ENCODE data around the gene CFAP57. TPM values are rescaled to one million over a fixed set of nuclear protein-coding genes. Genes with fewer than 3 reads are reported as not detected.
"Not testable (repeated sequence)": the region's sequence is repeated elsewhere in the genome, so short reads cannot be mapped to it uniquely, and the experiment has no call there.

The CFAP57 gene
- total and polyA plus RNA-seq, 2 donors (not counting 1 experiment from before 2014, with no cell fraction given), result 0.07 to 0.44 TPM

- H3K27ac ChIP-seq (ENCODE audit: low read length in 2 of 2); H3K4me1 Mint-ChIP-seq; CTCF ChIA-PET; H3K9me3 Mint-ChIP-seq (ENCODE audit: insufficient read depth); H3K79me2 ChIP-seq (ENCODE audit: control insufficient read depth, insufficient read depth, low read length); POLR2A ChIA-PET; DNase-seq; H3K27ac Mint-ChIP-seq; H3K4me2 ChIP-seq (replicated peaks; ENCODE audit: low read depth, low read length, poor library complexity, severe bottlenecking); H3K9me3 ChIP-seq (ENCODE audit: control extremely low read depth in 1 of 3, control insufficient read depth in 2 of 3, insufficient read depth in 1 of 3, low read length in 2 of 3); H3K4me3 Mint-ChIP-seq; ATAC-seq (ENCODE audit: low read depth); H3K4me3 ChIP-seq (ENCODE audit: control extremely low read depth in 1 of 5, extremely low read depth in 1 of 5, insufficient read depth in 1 of 5, low read depth in 2 of 5, low read length in 4 of 5); H3K9ac ChIP-seq (ENCODE audit: low read length); H4K20me1 ChIP-seq (ENCODE audit: control insufficient read depth, insufficient read depth, low read length, poor library complexity, severe bottlenecking); H3K4me1 ChIP-seq (ENCODE audit: control insufficient read depth in 2 of 2, insufficient read depth in 2 of 2, low read length in 2 of 2); H2AFZ ChIP-seq (ENCODE audit: insufficient read depth, low read depth, low read length, poor library complexity, severe bottlenecking); intact Hi-C loops (cut with micrococcal nuclease); H3K36me3 ChIP-seq (replicated peaks in 1 of 2; ENCODE audit: control extremely low read depth in 1 of 2, control insufficient read depth in 1 of 2, extremely low read depth in 1 of 2, insufficient read depth in 2 of 2, low read length in 1 of 2): not testable (repeated sequence)
- H3K27me3 Mint-ChIP-seq, result peaks cover 56% of the 10 kb centered on the region
- WGBS (ENCODE audit: insufficient coverage), result 96% methylated on average over 4 of the region's 8 CpGs
- peaks cover 0 to 18% (median 4%) of the 10 kb centered on the region in 4 experiments for H3K27me3 ChIP-seq (replicated peaks in 1 of 4; ENCODE audit: control extremely low read depth in 1 of 4, control insufficient read depth in 3 of 4, insufficient read depth in 4 of 4, low read length in 3 of 4)
Observed at GRCh38 chr1:43139295-43139694, 32.8 kb upstream of the CFAP57 start.

- H3K4me2 ChIP-seq (replicated peaks; ENCODE audit: low read depth, low read length, poor library complexity, severe bottlenecking), result no peak overlapping the region
- peaks cover 0 to 5% (median 4%) of the 10 kb centered on the region in 3 donors for H3K9me3 ChIP-seq (ENCODE audit: control extremely low read depth in 1 of 3, control insufficient read depth in 2 of 3, insufficient read depth in 1 of 3, low read length in 2 of 3)
- DNase-seq (no peak), ATAC-seq (ENCODE audit: low read depth) (no peak)
- H4K20me1 ChIP-seq (ENCODE audit: control insufficient read depth, insufficient read depth, low read length, poor library complexity, severe bottlenecking), result no peaks in the 10 kb centered on the region
- H3K4me3 Mint-ChIP-seq, result no peak overlapping the region
- H3K9me3 Mint-ChIP-seq (ENCODE audit: insufficient read depth), result peaks cover 9% of the 10 kb centered on the region
- H3K27ac Mint-ChIP-seq, result no peak overlapping the region
- POLR2A ChIA-PET, result no interaction called here
- no peaks in the 10 kb centered on the region for H3K36me3 ChIP-seq (replicated peaks in 1 of 2; ENCODE audit: control extremely low read depth in 1 of 2, control insufficient read depth in 1 of 2, extremely low read depth in 1 of 2, insufficient read depth in 2 of 2, low read length in 1 of 2)
- no peaks in the 10 kb centered on the region for H3K4me1 ChIP-seq (ENCODE audit: control insufficient read depth in 2 of 2, insufficient read depth in 2 of 2, low read length in 2 of 2)
- TF ChIP-seq EZH2 (IDR thresholded peaks at IDR 0.05; ENCODE audit: borderline replicate concordance, insufficient read depth, low read depth, low read length, poor library complexity, severe bottlenecking) (no peak), CTCF (IDR thresholded peaks at IDR 0.05) (no peak)
- intact Hi-C loops (cut with micrococcal nuclease), result no loop called here
- no peak overlapping the region for H3K27ac ChIP-seq (ENCODE audit: low read length in 2 of 2)
- CTCF ChIA-PET, result no interaction called here
- H3K4me1 Mint-ChIP-seq, result no peaks in the 10 kb centered on the region
- H3K9ac ChIP-seq (ENCODE audit: low read length), result no peak overlapping the region
- H3K27me3 ChIP-seq (replicated peaks in 1 of 4; ENCODE audit: control extremely low read depth in 1 of 4, control insufficient read depth in 3 of 4, insufficient read depth in 4 of 4, low read length in 3 of 4), result peaks cover 0 to 24% (median 8%) of the 10 kb centered on the region in 4 experiments
- H3K4me3 ChIP-seq (ENCODE audit: control extremely low read depth in 1 of 5, extremely low read depth in 1 of 5, insufficient read depth in 1 of 5, low read depth in 2 of 5, low read length in 4 of 5), result no peak overlapping the region
- H3K27me3 Mint-ChIP-seq, result peaks cover 56% of the 10 kb centered on the region
- no peaks in the 10 kb centered on the region for H3K79me2 ChIP-seq (ENCODE audit: control insufficient read depth, insufficient read depth, low read length)
- H2AFZ ChIP-seq (ENCODE audit: insufficient read depth, low read depth, low read length, poor library complexity, severe bottlenecking), result no peak overlapping the region
Observed at GRCh38 chr1:43140010-43140409, 32.1 kb upstream of the CFAP57 start.
